Measurements from ENCODE around the gene DNAH7. TPM values are rescaled to one million over a fixed set of nuclear protein-coding genes. Genes with fewer than 3 reads are reported as not detected.

DNAH7 gene
- total and polyA plus RNA-seq, 2 donors (not counting 3 experiments of a cell fraction or from before 2014, with no cell fraction given), result 0.15 to 0.24 TPM

DNA sequence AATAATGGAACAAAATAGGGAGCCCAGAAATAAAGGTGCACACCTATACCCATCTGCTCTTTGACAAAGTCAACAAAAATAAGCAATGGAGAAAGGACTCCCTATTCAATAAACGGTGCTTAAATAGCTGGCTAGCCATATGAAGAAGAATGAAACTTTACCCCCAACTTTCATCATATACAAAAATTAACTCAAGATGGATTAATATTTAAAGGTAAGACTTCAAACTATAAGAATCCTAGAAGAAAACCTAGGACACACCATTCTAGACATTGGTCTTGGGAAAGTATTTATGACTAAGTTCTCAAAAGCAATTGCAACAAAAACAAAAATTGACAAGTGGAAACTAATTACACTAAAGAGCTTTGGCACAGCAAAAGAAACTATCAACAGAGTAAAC lies 139.1 kb downstream of the DNAH7 start:
- Histone ChIP-seq H3K4me2 (ENCODE audit: insufficient read depth, low read length) (no peak overlapping the region), H3K27me3 (ENCODE audit: control insufficient read depth in 2 of 2, insufficient read depth in 2 of 2, low read length in 2 of 2) (no peaks in the 10 kb centered on the region), H3K9ac (replicated peaks; ENCODE audit: extremely low read depth, insufficient read depth, low read length) (no peak overlapping the region), H4K20me1 (replicated peaks; ENCODE audit: control insufficient read depth, extremely low read depth, insufficient read depth, low read length) (no peaks in the 10 kb centered on the region), H3K79me2 (ENCODE audit: control insufficient read depth, insufficient read depth, low read length) (no peaks in the 10 kb centered on the region), H3K4me1 (ENCODE audit: control insufficient read depth, extremely low read depth, insufficient read depth, low read length) (no peaks in the 10 kb centered on the region), H3K9me1 (replicated peaks; ENCODE audit: control insufficient read depth, extremely low read depth, insufficient read depth, low read length) (no peaks in the 10 kb centered on the region), H3K27ac (ENCODE audit: insufficient read depth, low read depth, low read length) (no peak overlapping the region), H3K4me3 (replicated peaks in 1 of 3; ENCODE audit: insufficient read depth in 1 of 3, low read depth in 1 of 3, low read length in 3 of 3) (no peak overlapping the region), H3K9me3 (replicated peaks; ENCODE audit: control insufficient read depth, insufficient read depth, low read length) (no peaks in the 10 kb centered on the region), H3K36me3 (ENCODE audit: control insufficient read depth in 2 of 2, extremely low read depth in 1 of 2, insufficient read depth in 2 of 2, low read length in 2 of 2) (no peaks in the 10 kb centered on the region), H2AFZ (ENCODE audit: low read depth, low read length) (no peak overlapping the region)
- intact Hi-C loops (cut with micrococcal nuclease), result no loop called here
- DNase-seq (ENCODE audit: low read depth, low spot score) (no peak), FAIRE-seq (no peak)
- dilution Hi-C loops (cut with MboI; ENCODE audit: extremely low pct_ligation_motif_present, low sequenced_read_pairs), result no loop called here
- ChIA-PET CTCF (interaction anchor here (1.1 kb wide), 1 partner anchor 9 kb away, joined by 3 read pairs; no protein-coding TSS in a partner anchor), POLR2A (no interaction called here)
- TF ChIP-seq FOS (IDR thresholded peaks at IDR 0.05; ENCODE audit: borderline replicate concordance, insufficient read depth, low read length) (no peak), EZH2 (IDR thresholded peaks at IDR 0.05; ENCODE audit: borderline replicate concordance, low read depth, low read length, severe bottlenecking) (no peak), POLR2AphosphoS5 (IDR thresholded peaks at IDR 0.05; ENCODE audit: insufficient read depth, low read depth, low read length) (no peak), JUN (IDR thresholded peaks at IDR 0.05; ENCODE audit: borderline replicate concordance, insufficient read depth, insufficient read length, low read depth) (no peak), POLR2A (IDR thresholded peaks at IDR 0.05; ENCODE audit: low read depth, low read length) (no peak), MYC (IDR thresholded peaks at IDR 0.05; ENCODE audit: low read depth, low read length) (no peak)
- no TSS peak for BruUV-seq (replicated peaks)

DNA sequence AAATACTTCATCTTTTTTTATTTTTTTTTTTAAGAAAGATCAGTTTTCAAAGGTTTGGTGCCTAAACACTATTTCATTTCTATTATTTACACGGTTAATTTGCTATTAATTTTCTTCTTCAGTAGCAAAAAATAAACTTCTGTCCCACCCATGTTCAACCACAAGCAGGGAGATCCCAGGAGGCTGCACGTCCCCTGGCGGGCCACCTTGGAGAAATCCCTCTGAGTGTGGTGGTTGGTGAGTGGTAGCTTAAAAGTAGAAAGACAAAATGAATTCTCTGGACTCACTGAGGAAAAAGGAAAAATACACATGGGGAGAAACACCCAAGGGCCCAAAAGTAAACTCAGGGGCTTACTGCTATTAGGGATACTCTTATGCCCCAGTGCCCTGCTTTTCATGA lies 143.5 kb downstream of the DNAH7 start:
- ChIA-PET CTCF (no interaction called here), POLR2A (no interaction called here)
- no peak for DNase-seq (ENCODE audit: low read depth, low spot score)
- H3K9me3 ChIP-seq (replicated peaks; ENCODE audit: control insufficient read depth, insufficient read depth, low read length), result no peaks in the 10 kb centered on the region
- no peaks in the 10 kb centered on the region for H3K79me2 ChIP-seq (ENCODE audit: control insufficient read depth, insufficient read depth, low read length)
- H3K4me3 ChIP-seq (replicated peaks in 1 of 3; ENCODE audit: insufficient read depth in 1 of 3, low read depth in 1 of 3, low read length in 3 of 3), result no peak overlapping the region
- no TSS peak for BruUV-seq (replicated peaks)
- no peaks in the 10 kb centered on the region for H3K36me3 ChIP-seq (ENCODE audit: control insufficient read depth in 2 of 2, extremely low read depth in 1 of 2, insufficient read depth in 2 of 2, low read length in 2 of 2)
- no peaks in the 10 kb centered on the region for H3K9me1 ChIP-seq (replicated peaks; ENCODE audit: control insufficient read depth, extremely low read depth, insufficient read depth, low read length)
- dilution Hi-C loops (cut with MboI; ENCODE audit: extremely low pct_ligation_motif_present, low sequenced_read_pairs) (no loop called here), intact Hi-C loops (cut with micrococcal nuclease) (no loop called here)
- no peaks in the 10 kb centered on the region for H4K20me1 ChIP-seq (replicated peaks; ENCODE audit: control insufficient read depth, extremely low read depth, insufficient read depth, low read length)
- no peak overlapping the region for H3K4me2 ChIP-seq (ENCODE audit: insufficient read depth, low read length)
- no peak for TF ChIP-seq FOS (IDR thresholded peaks at IDR 0.05; ENCODE audit: borderline replicate concordance, insufficient read depth, low read length)
- TF ChIP-seq EZH2 (IDR thresholded peaks at IDR 0.05; ENCODE audit: borderline replicate concordance, low read depth, low read length, severe bottlenecking), result no peak
- H2AFZ ChIP-seq (ENCODE audit: low read depth, low read length), result no peak overlapping the region
- FAIRE-seq, result no peak
- no peak overlapping the region for H3K9ac ChIP-seq (replicated peaks; ENCODE audit: extremely low read depth, insufficient read depth, low read length)
- no peaks in the 10 kb centered on the region for H3K27me3 ChIP-seq (ENCODE audit: control insufficient read depth in 2 of 2, insufficient read depth in 2 of 2, low read length in 2 of 2)
- H3K27ac ChIP-seq (ENCODE audit: insufficient read depth, low read depth, low read length), result no peak overlapping the region
- H3K4me1 ChIP-seq (ENCODE audit: control insufficient read depth, extremely low read depth, insufficient read depth, low read length), result no peaks in the 10 kb centered on the region
